Measurements from ENCODE around the gene CRMP1. TPM values are rescaled to one million over a fixed set of nuclear protein-coding genes. Genes with fewer than 3 reads are reported as not detected.

Gene CRMP1
- total RNA-seq, 1 experiment from 2014 or later, result 77.5 TPM

DNA sequence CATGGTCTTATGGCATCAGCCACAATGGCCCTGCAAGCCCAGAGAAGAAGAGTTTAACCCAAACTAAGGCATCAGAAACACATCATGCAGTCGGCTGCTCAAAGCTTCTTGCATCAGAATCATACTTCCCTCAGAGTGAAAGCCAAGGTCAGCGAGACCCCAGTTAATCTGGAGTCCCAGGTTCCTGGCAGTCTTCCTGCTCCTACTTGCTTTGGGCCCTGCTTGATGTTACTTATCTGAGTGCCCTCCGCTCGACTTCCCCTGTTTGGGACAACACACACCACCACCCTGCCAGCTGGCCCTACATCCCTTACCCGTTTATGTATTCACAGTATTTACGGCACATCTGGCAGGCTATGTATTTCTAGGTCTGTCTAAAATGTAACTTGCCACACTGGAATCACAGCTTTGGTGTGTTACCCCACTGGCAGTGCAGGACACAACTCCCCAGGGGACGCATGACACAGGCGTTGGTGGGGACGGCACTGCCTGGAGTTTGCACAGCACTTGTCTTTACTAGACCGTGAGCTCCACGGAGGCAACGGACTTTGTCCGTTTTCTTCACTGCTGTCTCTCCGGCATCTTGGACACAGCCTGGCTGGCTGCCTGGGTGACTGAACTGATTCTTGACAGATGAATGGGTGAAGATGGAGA is 22.8 kb downstream of the CRMP1 start:
- peak; percentile 64 for DNase-seq (ENCODE audit: low spot score)
- Histone ChIP-seq H3K9me3 (ENCODE audit: low read depth, low read length, poor library complexity, severe bottlenecking) (no peaks in the 10 kb centered on the region), H3K27me3 (replicated peaks; ENCODE audit: insufficient read depth, low read depth, low read length, poor library complexity) (no peaks in the 10 kb centered on the region), H3K4me3 (ENCODE audit: low read depth, low read length, poor library complexity, severe bottlenecking) (peak overlapping the region; percentile 21), H3K4me1 (ENCODE audit: insufficient read depth, low read length, poor library complexity, severe bottlenecking) (peaks cover 41% of the 10 kb centered on the region), H3K27ac (ENCODE audit: low read depth, low read length, poor library complexity, severe bottlenecking) (peak overlapping the region; percentile 91), H3K36me3 (ENCODE audit: insufficient read depth, low read length, poor library complexity, severe bottlenecking) (no peaks in the 10 kb centered on the region)
- TSS peak; percentile 55 for BruUV-seq (replicated peaks)
- POLR2A ChIA-PET (ENCODE audit: low non-redundant PET), result no interaction called here
- TF ChIP-seq, protein P1, sequence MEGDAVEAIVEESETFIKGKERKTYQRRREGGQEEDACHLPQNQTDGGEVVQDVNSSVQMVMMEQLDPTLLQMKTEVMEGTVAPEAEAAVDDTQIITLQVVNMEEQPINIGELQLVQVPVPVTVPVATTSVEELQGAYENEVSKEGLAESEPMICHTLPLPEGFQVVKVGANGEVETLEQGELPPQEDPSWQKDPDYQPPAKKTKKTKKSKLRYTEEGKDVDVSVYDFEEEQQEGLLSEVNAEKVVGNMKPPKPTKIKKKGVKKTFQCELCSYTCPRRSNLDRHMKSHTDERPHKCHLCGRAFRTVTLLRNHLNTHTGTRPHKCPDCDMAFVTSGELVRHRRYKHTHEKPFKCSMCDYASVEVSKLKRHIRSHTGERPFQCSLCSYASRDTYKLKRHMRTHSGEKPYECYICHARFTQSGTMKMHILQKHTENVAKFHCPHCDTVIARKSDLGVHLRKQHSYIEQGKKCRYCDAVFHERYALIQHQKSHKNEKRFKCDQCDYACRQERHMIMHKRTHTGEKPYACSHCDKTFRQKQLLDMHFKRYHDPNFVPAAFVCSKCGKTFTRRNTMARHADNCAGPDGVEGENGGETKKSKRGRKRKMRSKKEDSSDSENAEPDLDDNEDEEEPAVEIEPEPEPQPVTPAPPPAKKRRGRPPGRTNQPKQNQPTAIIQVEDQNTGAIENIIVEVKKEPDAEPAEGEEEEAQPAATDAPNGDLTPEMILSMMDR (conservative IDR thresholded peaks at IDR 0.05; ENCODE audit: low read depth, low read length), result no peak
- CTCF ChIA-PET, result interaction anchor here (0.6 kb wide), 1 partner anchor 112 kb away, joined by 4 read pairs; no protein-coding TSS in a partner anchor
- intact Hi-C loops (cut with micrococcal nuclease; ENCODE audit: unreplicated experiment), result loop anchor here (2.0 kb wide), 1 partner anchor 111 kb away; no protein-coding TSS in a partner anchor

DNA sequence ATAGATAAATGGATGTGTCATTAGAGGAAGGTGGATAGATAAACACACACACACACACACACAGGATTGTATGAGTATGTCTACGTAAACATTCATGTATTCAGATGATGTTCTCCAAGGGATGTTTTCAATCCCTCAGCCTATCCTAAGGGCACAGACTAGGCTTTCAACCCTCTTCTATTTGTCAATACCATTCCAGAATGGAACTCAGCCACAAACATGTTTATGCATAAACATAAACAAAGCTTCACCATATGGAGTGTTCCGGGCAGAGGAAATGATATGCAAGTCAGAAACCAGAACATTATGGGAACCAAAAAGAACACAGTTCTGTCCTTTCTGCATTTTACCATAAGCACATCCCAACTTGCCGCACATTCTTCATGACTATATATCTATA is 25.0 kb downstream of the CRMP1 start:
- BruUV-seq (replicated peaks), result no TSS peak
- Histone ChIP-seq H3K4me3 (ENCODE audit: low read depth, low read length, poor library complexity, severe bottlenecking) (no peak overlapping the region), H3K36me3 (ENCODE audit: insufficient read depth, low read length, poor library complexity, severe bottlenecking) (no peaks in the 10 kb centered on the region), H3K27me3 (replicated peaks; ENCODE audit: insufficient read depth, low read depth, low read length, poor library complexity) (no peaks in the 10 kb centered on the region), H3K4me1 (ENCODE audit: insufficient read depth, low read length, poor library complexity, severe bottlenecking) (peaks cover 48% of the 10 kb centered on the region), H3K27ac (ENCODE audit: low read depth, low read length, poor library complexity, severe bottlenecking) (no peak overlapping the region), H3K9me3 (ENCODE audit: low read depth, low read length, poor library complexity, severe bottlenecking) (no peaks in the 10 kb centered on the region)
- no peak for TF ChIP-seq EZH2 (IDR thresholded peaks at IDR 0.05; ENCODE audit: borderline replicate concordance, low read depth, low read length, poor library complexity, severe bottlenecking)
- TF ChIP-seq, protein P1 (conservative IDR thresholded peaks at IDR 0.05; ENCODE audit: low read depth, low read length), result no peak
- intact Hi-C loops (cut with micrococcal nuclease; ENCODE audit: unreplicated experiment), result no loop called here
- CTCF ChIA-PET, result no interaction called here
- no peak for DNase-seq (ENCODE audit: low spot score)
- POLR2A ChIA-PET (ENCODE audit: low non-redundant PET), result no interaction called here

DNA sequence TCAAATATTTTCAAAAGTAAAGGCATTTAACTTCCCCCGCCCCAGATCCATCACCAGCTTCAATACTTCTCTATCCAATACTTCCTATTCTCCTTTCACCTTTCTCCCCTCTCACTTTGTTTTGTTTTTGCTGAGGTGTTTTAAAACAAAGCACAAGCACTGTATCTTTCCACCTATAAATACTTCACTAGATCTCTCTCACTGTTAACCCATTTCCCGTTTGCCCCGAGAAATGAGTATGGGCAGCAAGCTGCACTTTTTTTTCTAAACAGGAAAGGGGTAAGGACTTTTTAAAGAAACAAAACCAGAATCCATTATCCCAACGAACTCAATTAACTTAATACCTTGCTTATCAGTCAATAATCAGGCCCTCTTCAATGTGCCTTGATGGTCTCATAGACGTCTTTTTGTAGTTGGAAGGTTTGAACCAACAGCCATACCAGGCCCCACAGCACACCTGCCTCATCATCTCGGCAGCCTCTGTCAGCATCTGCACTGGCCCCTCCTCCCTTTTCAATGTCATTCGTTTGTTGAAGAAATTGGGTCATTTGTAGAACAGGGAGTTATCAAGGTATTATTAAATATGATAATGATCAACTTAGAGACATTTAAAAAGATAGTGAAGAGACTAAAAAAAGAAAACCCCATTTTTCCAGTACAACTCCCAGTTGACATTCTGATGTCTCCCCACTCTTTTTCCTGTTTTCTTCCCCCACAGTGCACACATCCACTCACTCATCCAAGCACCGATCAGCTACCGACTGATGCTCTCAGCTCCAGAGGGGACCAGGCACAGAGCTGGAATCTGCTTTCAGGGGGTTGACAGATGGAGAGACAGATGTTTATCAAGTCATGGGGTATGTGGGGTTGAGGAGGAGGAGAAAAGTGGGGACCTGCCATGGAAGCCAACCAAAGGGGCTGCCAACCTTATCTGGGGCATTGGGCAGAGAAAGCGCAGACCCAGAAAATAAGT is 25.8 kb downstream of the CRMP1 start:
- no peak for DNase-seq (ENCODE audit: low spot score)
- CTCF ChIA-PET, result no interaction called here

More for the DNA sequence above, 25.8 kb downstream of the CRMP1 start:
- POLR2A ChIA-PET (ENCODE audit: low non-redundant PET), result no interaction called here
- intact Hi-C loops (cut with micrococcal nuclease; ENCODE audit: unreplicated experiment), result no loop called here
- Histone ChIP-seq H3K9me3 (ENCODE audit: low read depth, low read length, poor library complexity, severe bottlenecking) (no peaks in the 10 kb centered on the region), H3K4me3 (ENCODE audit: low read depth, low read length, poor library complexity, severe bottlenecking) (no peak overlapping the region), H3K4me1 (ENCODE audit: insufficient read depth, low read length, poor library complexity, severe bottlenecking) (peaks cover 48% of the 10 kb centered on the region), H3K27me3 (replicated peaks; ENCODE audit: insufficient read depth, low read depth, low read length, poor library complexity) (no peaks in the 10 kb centered on the region), H3K36me3 (ENCODE audit: insufficient read depth, low read length, poor library complexity, severe bottlenecking) (no peaks in the 10 kb centered on the region), H3K27ac (ENCODE audit: low read depth, low read length, poor library complexity, severe bottlenecking) (no peak overlapping the region)
- no TSS peak for BruUV-seq (replicated peaks)
- TF ChIP-seq EZH2 (IDR thresholded peaks at IDR 0.05; ENCODE audit: borderline replicate concordance, low read depth, low read length, poor library complexity, severe bottlenecking), result no peak
- TF ChIP-seq, protein P1 (conservative IDR thresholded peaks at IDR 0.05; ENCODE audit: low read depth, low read length), result no peak

Data from A673 (cell line).